ENCODE results near the gene TAS1R2.

Gene TAS1R2

GRCh38 chr1:18796950-18797349, 62.5 kb downstream of the TAS1R2 start:
- ATAC-seq, result no peak

DNA sequence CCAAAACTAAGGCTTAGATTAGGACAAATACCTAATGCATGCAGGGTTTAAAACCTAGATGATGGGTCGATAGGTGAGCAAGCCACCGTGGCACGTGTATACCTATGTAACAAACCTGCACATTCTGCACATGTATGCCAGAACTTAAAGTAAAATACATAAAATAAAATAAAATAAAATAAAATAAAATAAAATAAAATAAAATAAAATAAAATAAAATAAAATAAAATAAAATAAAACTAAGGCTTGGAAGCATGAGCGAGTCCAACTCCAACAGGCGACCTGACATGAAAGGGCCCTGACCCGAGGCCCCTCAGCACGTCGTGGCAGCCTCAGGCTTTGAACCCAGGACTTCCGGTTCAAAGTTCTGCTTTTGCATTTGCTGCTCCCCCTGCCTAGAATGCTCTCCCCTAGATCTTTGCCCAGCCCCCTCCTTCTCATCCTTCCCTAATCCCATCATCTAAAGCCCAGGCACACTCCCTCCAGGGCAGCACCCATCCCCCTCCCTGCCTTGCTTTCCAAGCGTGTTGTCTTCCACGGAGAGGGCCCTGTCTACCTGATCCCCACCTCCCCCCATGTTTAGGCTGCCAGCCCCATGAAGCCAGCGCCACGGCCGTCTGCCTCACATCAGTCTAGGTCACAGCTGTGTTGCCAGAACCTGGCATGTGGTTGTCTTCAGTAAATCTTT, 64.3 kb downstream of the TAS1R2 start:
- no peak for ATAC-seq

- no peak for ATAC-seq
These were observed 64.9 kb downstream of the TAS1R2 start for GRCh38 chr1:18794561-18794960.

- ATAC-seq, result no peak
These were observed 65.4 kb downstream of the TAS1R2 start for GRCh38 chr1:18794051-18794450.

DNA sequence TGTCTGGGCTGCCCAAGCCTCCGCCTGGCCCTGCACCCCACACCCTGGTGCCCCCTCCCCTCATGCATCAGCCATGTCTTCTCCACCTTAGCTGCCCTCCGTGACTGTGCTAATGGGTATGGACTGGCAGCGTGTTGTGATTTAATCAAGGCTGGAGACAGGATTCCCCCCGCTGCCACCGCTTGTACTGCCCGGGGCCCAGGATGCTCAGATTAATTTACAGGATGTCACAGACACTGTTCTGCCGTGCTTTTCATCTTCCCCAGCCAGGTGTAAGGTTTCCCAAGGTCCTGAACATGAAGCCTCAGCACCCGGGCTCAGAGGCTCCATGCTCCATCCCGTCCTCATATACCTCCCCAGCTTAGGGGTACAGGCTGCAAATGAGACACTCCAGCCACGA, 66.3 kb downstream of the TAS1R2 start:
- no peak for ATAC-seq

DNA sequence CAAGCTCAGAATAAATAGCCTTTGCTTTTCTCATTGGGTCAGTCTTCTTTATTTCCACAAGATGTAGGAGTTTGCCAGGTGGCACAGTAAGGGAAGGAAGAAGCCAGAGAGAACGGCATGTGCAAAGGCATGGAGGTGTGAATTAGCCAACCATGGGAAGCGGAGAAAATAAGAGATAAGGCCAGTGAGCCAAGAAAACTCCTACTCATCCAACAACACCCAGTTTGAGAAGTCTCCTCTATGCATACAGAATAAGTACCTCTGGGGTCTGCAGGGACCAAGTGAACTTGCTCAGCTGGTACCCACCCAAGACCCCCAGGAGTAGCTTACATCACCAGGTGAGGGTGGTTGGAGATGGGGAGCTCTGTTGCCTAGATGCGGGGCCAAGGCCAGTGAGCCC, 66.7 kb downstream of the TAS1R2 start:
- no peak for ATAC-seq

Measured in activated CD4-positive, CD25-positive, alpha-beta regulatory T cell treated with anti-CD3 and anti-CD28 coated beads, Interleukin-2, amount 50 U/mL, for 24 hours (primary cell).